ENCODE measurements around the gene ANKRD29. TPM values are rescaled to one million over a fixed set of nuclear protein-coding genes. Genes with fewer than 3 reads are reported as not detected.

The ANKRD29 gene
- total and polyA plus RNA-seq, 2 of the 4 experiments (the other 2 are of a cell fraction), result 0.18 to 0.31 TPM

GRCh38 chr18:23612434-23613090, 50.1 kb downstream of the ANKRD29 start:
- Histone ChIP-seq H2AFZ (replicated peaks; ENCODE audit: low read length, poor library complexity) (no peak overlapping the region), H2BK5ac (ENCODE audit: low read depth, low read length, poor library complexity, severe bottlenecking) (no peak overlapping the region), H2AK9ac (replicated peaks; ENCODE audit: low read depth, low read length, poor library complexity) (no peak overlapping the region), H3K79me1 (ENCODE audit: low read depth in 1 of 2, low read length in 2 of 2) (no peaks in the 10 kb centered on the region), H3K9ac (ENCODE audit: low read depth, low read length) (no peak overlapping the region), H4K91ac (ENCODE audit: insufficient read depth, low read depth, low read length) (no peak overlapping the region; the same call in 1 of the 2 replicates), H2BK120ac (ENCODE audit: low read depth, low read length) (no peak overlapping the region), H4K8ac (ENCODE audit: low read depth in 2 of 2, low read length in 2 of 2) (no peak overlapping the region), H3K27me3 (ENCODE audit: control insufficient read depth, insufficient read depth, low read length) (peaks cover 4% of the 10 kb centered on the region; the same call in 1 of the 2 replicates), H4K20me1 (ENCODE audit: insufficient read depth, low read length) (no peaks in the 10 kb centered on the region), H3K36me3 (ENCODE audit: control insufficient read depth, insufficient read depth, low read length) (no peaks in the 10 kb centered on the region), H3K4me1 (ENCODE audit: control insufficient read depth, insufficient read depth, low read length) (peaks cover 8% of the 10 kb centered on the region), H3K18ac (ENCODE audit: low read depth, low read length) (no peak overlapping the region), H3K23ac (ENCODE audit: low read depth, low read length) (no peak overlapping the region), H3K4me2 (ENCODE audit: low read depth, low read length) (no peak overlapping the region), H2BK20ac (ENCODE audit: low read depth, low read length) (no peak overlapping the region), H3K9me3 (ENCODE audit: control insufficient read depth, insufficient read depth, low read length) (no peaks in the 10 kb centered on the region), H2BK15ac (ENCODE audit: low read depth, low read length) (no peak overlapping the region), H4K5ac (ENCODE audit: low read depth, low read length) (no peak overlapping the region), H3K56ac (ENCODE audit: extremely low read depth, insufficient read depth, low read length) (no peak overlapping the region), H3K4ac (ENCODE audit: low read depth, low read length) (no peak overlapping the region), H3K4me3 (ENCODE audit: insufficient read depth, low read depth, low read length) (no peak overlapping the region), H3K9me1 (ENCODE audit: insufficient read depth, low read length) (no peaks in the 10 kb centered on the region), H2AK5ac (ENCODE audit: low read depth, low read length) (no peak overlapping the region), H3K27ac (ENCODE audit: insufficient read depth, low read length) (no peak overlapping the region), H3K14ac (replicated peaks; ENCODE audit: low read depth, low read length) (no peak overlapping the region)
- intact Hi-C loops (cut with micrococcal nuclease) (no loop called here), in situ Hi-C loops (cut with MboI; ENCODE audit: low sequenced_read_pairs) (no loop called here), dilution Hi-C loops (cut with HindIII; ENCODE audit: low sequenced_read_pairs, unreplicated experiment) (no loop called here)
- ATAC-seq (ENCODE audit: low read depth) (no peak), DNase-seq (no peak)
- ChIA-PET CTCF (no interaction called here), POLR2A (ENCODE audit: unreplicated experiment) (interaction anchor here (0.7 kb wide), 1 partner anchor 9 kb away, joined by 8 read pairs; no protein-coding TSS in a partner anchor)
- TF ChIP-seq ELK1 (IDR thresholded peaks at IDR 0.05; ENCODE audit: borderline replicate concordance, low read depth, low read length), result no peak
- no peak for TF ChIP-seq RCOR1 (IDR thresholded peaks at IDR 0.05; ENCODE audit: insufficient replicate concordance, low read length)
- no peak for TF ChIP-seq CEBPB (IDR thresholded peaks at IDR 0.05; ENCODE audit: low read depth, low read length)
- TF ChIP-seq USF2 (IDR thresholded peaks at IDR 0.05; ENCODE audit: low read depth, low read length), result no peak
- TF ChIP-seq CHD1 (IDR thresholded peaks at IDR 0.05; ENCODE audit: low read depth, low read length), result no peak
- no peak for TF ChIP-seq RFX5 (IDR thresholded peaks at IDR 0.05; ENCODE audit: low read depth, low read length)
- no peak for TF ChIP-seq CTCF (conservative IDR thresholded peaks at IDR 0.05; ENCODE audit: low read depth, low read length)
- TF ChIP-seq MAFK (IDR thresholded peaks at IDR 0.05; ENCODE audit: low read depth, low read length), result no peak
- no peak for TF ChIP-seq MAZ (IDR thresholded peaks at IDR 0.05; ENCODE audit: borderline replicate concordance, low read depth, low read length)
- TF ChIP-seq MXI1 (IDR thresholded peaks at IDR 0.05; ENCODE audit: borderline replicate concordance, low read depth, low read length), result no peak
- TF ChIP-seq BHLHE40 (IDR thresholded peaks at IDR 0.05; ENCODE audit: low read depth, low read length), result no peak
- no peak for TF ChIP-seq POLR2A (IDR thresholded peaks at IDR 0.05; ENCODE audit: low read depth, low read length)
- TF ChIP-seq NFE2L2 (IDR thresholded peaks at IDR 0.05; ENCODE audit: low read depth, low read length), result no peak
- TF ChIP-seq RAD21 (IDR thresholded peaks at IDR 0.05; ENCODE audit: low read length), result no peak
- TF ChIP-seq SMC3 (IDR thresholded peaks at IDR 0.05; ENCODE audit: low read depth, low read length), result no peak
- no peak for TF ChIP-seq FOS (IDR thresholded peaks at IDR 0.05; ENCODE audit: low read depth, low read length)
- 72% methylated on average over 5 of the region's 8 CpGs; no CpG with 5 or more reads in 1 of the 2 experiments for WGBS, 2 experiments (ENCODE audit: extremely low coverage in 2 of 2, insufficient read length in 1 of 2)
- BruUV-seq (replicated peaks), result no TSS peak

Measured in IMR-90 (cell line).